ENCODE data around the gene RBP2.

Gene RBP2

DNA sequence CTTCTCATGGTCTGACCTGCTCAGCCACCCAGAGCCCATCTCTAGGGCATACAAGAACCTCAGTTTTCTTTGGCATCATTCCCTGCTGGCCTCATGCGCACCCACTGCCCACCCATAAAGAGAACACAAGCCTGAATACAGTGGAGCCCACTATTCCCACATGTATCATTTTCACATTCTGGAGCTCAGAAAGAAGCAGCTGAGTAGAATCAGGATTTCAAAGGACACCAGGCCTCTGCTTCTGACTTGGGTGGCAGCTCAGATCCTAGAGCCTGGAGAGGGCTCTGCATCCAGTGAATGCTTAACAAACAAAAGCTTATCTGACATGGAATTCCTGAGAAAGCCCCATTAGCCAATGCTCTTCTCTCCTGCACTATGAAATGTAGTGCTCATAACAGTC, 34.7 kb downstream of the RBP2 start:
- no peak for DNase-seq (ENCODE audit: extremely low spot score)
- POLR2A ChIA-PET = no interaction called here
- TF ChIP-seq, protein P1, sequence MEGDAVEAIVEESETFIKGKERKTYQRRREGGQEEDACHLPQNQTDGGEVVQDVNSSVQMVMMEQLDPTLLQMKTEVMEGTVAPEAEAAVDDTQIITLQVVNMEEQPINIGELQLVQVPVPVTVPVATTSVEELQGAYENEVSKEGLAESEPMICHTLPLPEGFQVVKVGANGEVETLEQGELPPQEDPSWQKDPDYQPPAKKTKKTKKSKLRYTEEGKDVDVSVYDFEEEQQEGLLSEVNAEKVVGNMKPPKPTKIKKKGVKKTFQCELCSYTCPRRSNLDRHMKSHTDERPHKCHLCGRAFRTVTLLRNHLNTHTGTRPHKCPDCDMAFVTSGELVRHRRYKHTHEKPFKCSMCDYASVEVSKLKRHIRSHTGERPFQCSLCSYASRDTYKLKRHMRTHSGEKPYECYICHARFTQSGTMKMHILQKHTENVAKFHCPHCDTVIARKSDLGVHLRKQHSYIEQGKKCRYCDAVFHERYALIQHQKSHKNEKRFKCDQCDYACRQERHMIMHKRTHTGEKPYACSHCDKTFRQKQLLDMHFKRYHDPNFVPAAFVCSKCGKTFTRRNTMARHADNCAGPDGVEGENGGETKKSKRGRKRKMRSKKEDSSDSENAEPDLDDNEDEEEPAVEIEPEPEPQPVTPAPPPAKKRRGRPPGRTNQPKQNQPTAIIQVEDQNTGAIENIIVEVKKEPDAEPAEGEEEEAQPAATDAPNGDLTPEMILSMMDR (IDR thresholded peaks at IDR 0.05; ENCODE audit: control extremely low read depth, extremely low read depth, low read depth, missing control alignments) = no peak
- CTCF ChIA-PET = interaction anchor here (2.0 kb wide), 1 partner anchor 14 kb away, joined by 14 read pairs; no protein-coding TSS in a partner anchor

DNA sequence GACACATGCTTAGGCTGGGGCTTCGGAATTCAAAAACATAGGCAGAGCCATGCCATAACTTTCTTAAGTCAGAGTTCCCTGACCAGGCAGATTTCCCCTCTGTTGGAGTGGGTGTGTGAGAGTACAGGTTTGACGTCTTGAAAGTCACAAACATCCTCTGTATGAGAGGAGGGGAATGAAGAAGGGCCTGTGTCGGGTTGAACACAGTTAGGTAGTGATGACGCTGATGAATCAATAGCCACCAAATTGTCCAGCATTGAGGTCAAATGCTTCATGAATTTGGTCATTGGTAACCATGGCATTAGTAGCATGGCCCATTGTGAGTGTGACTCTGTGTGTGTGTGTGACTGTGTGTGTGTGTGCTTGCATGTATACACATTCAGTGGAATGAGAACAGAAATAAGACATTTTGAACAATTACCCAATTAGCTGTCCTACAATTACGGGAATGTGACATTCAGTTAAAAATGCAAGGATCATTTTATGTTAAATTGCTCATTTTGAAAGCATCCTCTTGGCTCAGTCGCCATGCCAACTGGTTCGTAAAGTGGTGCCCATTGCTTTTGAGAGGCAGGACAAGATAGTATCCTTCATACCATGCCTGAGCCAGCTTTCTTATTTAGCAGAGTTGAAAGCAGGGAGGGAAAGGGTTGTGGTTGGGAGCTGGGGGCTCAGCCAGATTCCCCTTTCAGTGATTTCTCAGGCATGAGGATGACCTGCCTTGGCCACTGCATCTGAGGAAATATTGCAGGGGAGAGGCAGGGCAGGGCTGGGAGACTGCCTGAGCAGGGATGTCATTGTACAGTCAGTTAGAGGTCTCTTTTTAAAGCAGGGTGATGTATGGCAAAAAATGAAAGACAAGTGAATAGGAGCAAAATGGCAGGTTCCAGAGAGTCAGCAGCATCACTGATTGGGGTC, 35.4 kb downstream of the RBP2 start:
- DNase-seq (ENCODE audit: extremely low spot score) = no peak
- TF ChIP-seq, protein P1 (IDR thresholded peaks at IDR 0.05; ENCODE audit: control extremely low read depth, extremely low read depth, low read depth, missing control alignments) = no peak
- ChIA-PET CTCF (interaction anchor here (2.0 kb wide), 1 partner anchor 13 kb away, joined by 14 read pairs; no protein-coding TSS in a partner anchor), POLR2A (no interaction called here)

DNA sequence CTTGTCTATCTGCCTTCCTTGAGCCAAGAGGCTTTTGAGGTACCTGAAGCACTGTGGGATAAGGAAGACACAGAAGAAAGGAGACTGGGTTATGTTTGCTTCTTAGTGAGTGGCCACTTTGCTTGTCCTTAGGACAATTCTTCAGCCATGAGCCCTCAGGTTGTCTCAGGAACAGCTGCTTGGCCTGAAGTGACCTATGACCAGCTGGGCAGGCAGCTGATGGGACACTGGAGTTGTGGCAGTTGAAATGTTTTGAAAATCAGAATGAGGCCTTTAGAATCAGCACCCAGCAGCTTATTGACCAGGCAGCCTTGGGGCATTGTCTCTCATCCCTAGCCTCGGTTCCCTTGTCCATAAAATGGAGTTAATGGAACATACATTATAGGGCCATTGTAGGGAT, 37.0 kb downstream of the RBP2 start:
- TF ChIP-seq, protein P1 (IDR thresholded peaks at IDR 0.05; ENCODE audit: control extremely low read depth, extremely low read depth, low read depth, missing control alignments) = no peak
- ChIA-PET POLR2A (no interaction called here), CTCF (no interaction called here)
- no peak for DNase-seq (ENCODE audit: extremely low spot score)

DNA sequence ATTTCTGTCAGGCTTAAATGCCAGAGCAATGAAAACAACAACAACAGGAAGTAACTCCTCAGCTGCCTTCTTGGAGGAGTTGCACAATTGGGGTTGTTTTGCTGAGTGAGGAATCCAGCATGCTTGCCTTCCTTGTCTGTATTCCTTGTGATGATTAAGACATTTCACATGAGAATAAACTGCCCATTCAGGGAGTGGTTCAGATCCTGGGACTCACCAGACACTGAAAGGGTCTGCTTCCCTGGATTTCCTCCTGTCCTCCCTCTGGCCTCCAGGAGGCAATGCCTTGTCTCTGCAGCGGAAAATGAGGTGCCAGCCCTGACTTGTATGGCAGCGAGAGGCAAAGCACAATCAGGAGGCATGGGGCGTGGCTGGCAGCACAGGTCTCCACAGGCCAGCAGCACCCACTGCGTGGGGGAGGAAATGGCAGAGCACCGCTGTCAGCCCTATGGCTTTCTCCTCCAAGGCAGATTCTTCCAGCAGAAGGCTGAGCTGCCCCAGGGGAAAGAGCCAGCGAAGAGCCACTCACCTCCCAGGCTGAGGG, 41.5 kb downstream of the RBP2 start:
- CTCF ChIA-PET = interaction anchor here (1.3 to 1.4 kb wide), 3 partner anchors 9 to 43 kb away, joined by 3 to 4 read pairs (median 3); no protein-coding TSS in a partner anchor
- POLR2A ChIA-PET = no interaction called here
- DNase-seq (ENCODE audit: extremely low spot score) = no peak
- TF ChIP-seq, protein P1 (IDR thresholded peaks at IDR 0.05; ENCODE audit: control extremely low read depth, extremely low read depth, low read depth, missing control alignments) = no peak

DNA sequence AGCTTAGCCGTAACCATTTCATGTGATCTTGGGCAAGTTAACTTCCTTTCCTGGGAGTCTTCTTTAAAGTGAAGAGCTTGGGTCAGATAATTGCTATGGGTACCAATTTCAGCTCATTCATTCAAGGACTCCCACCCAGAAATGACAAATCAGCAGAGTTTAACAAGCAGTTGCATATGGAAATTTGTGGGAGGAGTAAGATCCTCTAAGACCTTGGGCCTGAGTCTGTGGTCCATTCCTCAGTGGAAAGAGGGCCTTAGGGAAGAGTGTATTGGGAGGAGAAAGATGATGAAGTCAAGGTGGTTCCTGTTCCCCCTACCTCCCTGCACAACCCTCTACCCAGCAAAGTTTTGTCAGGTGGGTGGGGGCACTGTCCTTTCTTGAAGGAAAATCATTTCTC, 42.1 kb downstream of the RBP2 start:
- TF ChIP-seq, protein P1 (IDR thresholded peaks at IDR 0.05; ENCODE audit: control extremely low read depth, extremely low read depth, low read depth, missing control alignments) = no peak
- no peak for DNase-seq (ENCODE audit: extremely low spot score)
- POLR2A ChIA-PET = no interaction called here
- CTCF ChIA-PET = interaction anchor here (0.7 to 1.4 kb wide), 2 partner anchors 12 to 128 kb away, joined by 3 to 4 read pairs; no protein-coding TSS in a partner anchor

DNA sequence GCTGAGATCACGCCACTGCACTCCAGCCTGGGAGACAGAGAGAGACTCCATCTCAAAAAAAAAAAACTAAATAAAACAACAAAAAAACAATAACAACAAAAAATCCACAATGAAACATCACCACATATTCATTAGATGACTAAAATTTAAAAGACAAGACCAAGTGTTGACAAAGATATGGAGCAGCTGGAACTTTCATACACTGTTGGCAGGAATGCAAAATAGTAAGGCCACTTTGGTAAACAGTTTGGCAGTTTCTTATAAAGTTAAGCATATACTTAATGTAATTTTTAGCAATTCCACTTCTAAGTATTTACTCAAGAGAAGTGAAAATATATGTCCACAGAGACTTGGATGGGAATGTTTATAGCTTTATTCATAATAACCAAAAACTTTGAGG, 43.2 kb downstream of the RBP2 start:
- POLR2A ChIA-PET = no interaction called here
- TF ChIP-seq, protein P1 (IDR thresholded peaks at IDR 0.05; ENCODE audit: control extremely low read depth, extremely low read depth, low read depth, missing control alignments) = no peak
- no peak for DNase-seq (ENCODE audit: extremely low spot score)
- CTCF ChIA-PET = interaction anchor here (1.1 to 1.9 kb wide), 3 partner anchors 14 to 129 kb away, joined by 3 read pairs; partner anchors contain the start of gene RBP2
